HG02798 (cell line): ENCODE data around the gene KIAA2012.
A peak's percentile ranks its signal among the peaks of the same experiment; 100 is the strongest.
"Not testable (repeated sequence)": the region's sequence is repeated elsewhere in the genome, so short reads cannot be mapped to it uniquely, and the experiment has no call there.

Source experiments
- ATAC-seq: cut with Tn5 transposase; IDR thresholded peaks from one replicate; pipeline ENCODE4 v1.9.1; 2021; ENCODE audit warnings: mild to moderate bottlenecking; ENCODE audit not compliant: unreplicated experiment, poor library complexity

The KIAA2012 gene

DNA sequence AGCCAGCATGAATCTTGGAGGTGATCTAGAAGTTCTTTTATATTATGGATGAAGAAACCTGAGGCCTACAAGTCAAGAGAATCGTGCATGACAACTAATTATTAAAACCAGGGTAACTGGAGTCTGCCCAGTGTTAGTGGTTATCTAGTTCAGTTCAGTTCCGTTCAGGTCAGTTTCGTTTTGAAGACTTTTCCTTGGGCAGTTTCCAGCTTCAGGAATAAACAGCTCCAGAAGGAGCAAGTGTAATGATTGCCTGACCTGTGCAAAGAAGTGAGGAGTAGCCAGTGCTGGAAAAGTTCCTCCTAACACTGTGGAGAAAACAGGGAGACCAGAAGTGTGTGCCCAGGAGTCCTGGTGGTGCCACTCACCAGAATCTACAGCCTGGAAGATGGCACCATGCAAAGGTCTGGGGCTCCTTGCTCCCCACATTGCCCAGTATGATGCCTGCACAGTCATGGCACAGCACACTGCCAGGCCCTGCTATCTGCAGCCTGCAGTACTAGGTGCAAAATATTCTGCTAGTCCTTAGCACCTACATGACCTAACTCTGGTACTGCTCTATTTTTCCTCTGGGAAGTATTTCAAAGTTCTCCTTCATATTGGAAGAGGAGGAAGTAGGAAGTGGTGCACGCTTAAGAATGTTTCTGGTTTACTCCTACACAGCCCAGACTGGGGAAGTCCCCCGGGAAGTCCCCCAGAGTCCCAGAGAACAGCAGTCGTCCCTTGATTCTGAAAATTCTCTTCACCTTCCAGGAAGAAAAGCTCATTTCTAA lies 99.6 kb downstream of the KIAA2012 start:
- ATAC-seq = peak; percentile 83

DNA sequence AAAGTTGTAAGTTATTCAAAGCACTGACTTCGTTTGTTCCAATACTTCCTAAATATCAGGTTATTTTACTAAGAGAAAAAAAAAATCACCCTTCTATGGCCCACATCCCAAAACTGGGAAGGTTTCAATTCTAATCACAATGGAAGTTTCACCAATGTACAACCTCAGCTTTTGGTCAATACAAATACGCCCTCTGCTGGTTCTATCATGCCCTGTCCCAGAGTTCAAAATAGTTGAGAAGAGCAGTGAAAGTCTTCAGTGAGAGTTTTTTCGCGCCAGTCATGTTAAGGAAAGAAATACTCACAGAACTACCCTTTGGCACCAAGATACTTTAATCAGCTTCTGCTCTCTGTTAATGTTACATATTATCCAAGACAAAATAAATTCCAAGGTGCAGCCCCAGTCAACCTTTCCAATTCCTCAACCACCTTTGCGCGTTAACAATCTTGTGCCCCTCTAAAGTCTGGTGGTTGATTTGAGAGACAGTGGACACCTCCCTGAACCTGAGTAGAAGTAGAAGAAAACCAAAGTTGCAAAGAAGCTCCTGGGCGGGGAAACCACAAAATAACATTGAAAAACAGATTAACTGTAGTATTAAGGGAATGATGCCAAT lies 105.4 kb downstream of the KIAA2012 start:
- no peak for ATAC-seq

GRCh38 chr2:202184557-202184956 lies 111.5 kb downstream of the KIAA2012 start:
- no peak for ATAC-seq

- no peak for ATAC-seq
These were observed 112.1 kb downstream of the KIAA2012 start for GRCh38 chr2:202185156-202185555.

DNA sequence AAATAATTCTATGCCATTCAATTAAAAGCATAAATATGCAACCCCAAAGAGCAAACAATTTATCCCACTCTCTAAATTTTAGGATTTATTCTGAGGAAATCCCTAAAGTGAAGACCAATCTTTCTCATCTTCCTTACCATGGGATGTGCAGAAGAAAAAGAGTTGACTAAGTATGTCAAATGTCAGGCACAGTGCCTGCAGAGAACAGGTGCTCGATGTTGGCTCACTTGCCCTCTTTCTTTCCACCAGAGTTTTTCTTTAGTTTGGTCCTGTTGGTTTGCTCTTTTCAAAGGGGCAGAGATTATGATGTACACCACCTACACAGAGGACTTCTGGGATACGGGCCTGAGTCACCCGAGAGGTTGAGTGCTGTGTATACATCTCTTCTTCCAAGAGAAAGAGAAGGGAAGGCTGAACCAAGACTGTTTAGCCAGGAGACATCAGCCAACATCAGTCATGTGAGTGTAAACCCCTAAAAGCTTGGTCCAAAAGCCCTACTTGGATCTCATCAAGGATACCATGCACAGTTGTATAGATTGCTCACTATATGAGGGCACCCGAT lies 113.7 kb downstream of the KIAA2012 start:
- no peak for ATAC-seq

DNA sequence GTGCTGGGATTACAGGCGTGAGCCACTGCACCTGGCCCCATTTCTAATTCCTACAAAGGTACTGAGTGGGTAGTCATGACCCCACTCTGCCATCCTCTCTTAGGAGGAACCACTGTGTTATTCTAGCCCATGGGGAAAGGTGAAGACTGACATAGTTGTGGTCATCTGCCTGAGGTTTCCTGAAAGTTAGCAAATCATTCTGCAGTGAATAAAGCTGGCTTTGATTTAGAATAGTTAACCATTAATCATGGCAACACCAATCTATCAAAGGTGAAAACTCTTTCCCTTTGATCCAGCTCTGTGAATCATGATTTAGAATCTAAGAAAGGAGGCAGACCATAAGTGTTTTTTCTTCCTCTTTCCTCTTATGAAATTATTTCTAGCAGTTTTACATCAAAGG lies 114.5 kb downstream of the KIAA2012 start:
- no peak for ATAC-seq

DNA sequence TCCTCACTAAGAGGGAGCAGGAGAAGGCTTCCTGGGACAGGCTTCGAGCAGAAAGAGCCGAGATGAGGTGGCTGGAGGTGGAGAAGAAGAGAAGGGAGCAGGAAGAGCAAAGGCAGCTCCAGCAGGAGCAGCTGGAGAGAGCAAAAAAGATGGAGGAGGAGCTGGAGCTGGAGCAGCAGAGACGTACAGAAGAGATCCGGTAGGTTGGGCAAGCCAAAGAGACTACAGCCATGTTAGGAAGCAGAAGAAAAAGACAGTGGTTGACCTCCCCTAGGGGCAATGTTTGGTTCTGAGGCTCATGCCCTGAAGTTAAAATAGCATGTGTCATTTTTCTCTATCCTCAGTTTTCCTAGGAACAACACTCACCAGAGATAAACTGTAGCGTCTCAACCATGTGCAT lies 120.2 kb downstream of the KIAA2012 start:
- ATAC-seq = no peak

GRCh38 chr2:202193881-202194353 lies 120.9 kb downstream of the KIAA2012 start:
- ATAC-seq = no peak

GRCh38 chr2:202194418-202194817 lies 121.4 kb downstream of the KIAA2012 start:
- no peak for ATAC-seq

DNA sequence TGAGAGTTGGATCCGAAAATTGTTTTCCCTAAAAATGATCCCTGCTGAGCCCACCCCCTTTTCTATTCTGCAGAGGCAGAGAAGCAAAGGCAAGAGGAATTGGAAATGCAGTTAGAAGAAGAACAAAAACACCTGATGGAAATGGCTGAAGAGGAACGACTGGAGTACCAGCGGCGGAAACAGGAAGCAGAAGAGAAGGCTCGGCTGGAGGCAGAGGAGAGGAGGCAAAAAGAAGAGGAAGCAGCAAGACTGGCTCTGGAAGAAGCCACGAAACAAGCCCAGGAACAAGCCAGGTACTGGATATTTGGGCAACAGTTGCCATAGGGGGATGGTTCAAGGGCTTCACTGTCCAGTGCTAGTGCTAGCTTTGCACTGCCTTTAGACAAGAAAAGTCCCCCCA lies 123.7 kb downstream of the KIAA2012 start:
- ATAC-seq = no peak

GRCh38 chr2:202201220-202202160 lies 128.4 kb downstream of the KIAA2012 start:
- no peak for ATAC-seq

DNA sequence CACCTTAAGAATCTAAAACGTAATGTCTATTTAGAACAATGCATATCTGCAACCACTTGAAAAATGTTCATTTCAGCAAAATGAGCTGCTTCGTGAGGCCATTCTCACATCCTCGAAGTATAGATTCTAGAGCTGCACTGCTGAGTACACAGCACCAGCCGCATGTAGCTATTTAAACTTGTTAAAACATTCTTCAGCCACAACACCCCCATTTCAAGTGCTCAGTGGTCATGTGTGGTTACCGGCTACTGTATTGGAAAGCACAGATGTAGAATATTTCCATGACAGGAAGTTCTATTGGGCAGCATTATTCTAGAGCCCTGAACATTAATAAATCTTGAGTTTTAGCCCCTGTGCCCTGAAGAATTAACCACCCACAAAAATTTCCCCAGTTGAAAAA lies 130.3 kb downstream of the KIAA2012 start:
- no peak for ATAC-seq

- no peak for ATAC-seq
These were observed 131.8 kb downstream of the KIAA2012 start for GRCh38 chr2:202204855-202205254.

DNA sequence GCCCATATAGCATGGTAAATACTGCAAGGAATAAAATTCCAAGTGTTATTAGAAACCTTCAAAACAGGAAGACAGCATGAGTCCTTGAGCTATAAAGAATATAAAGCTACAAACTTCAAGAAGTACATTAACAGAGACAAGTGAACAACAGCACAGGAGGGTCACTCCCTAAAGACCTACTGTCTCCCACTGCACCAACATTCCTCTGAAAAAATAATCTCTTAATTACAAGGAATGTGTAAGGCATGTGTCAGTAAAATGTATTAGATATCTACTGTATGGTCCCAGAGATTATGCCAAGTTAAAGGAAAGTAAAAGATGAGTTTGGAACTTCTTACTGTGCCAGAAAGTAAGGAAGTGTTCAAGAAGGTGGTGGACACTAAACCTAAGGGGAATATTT lies 135.5 kb downstream of the KIAA2012 start:
- ATAC-seq = no peak

DNA sequence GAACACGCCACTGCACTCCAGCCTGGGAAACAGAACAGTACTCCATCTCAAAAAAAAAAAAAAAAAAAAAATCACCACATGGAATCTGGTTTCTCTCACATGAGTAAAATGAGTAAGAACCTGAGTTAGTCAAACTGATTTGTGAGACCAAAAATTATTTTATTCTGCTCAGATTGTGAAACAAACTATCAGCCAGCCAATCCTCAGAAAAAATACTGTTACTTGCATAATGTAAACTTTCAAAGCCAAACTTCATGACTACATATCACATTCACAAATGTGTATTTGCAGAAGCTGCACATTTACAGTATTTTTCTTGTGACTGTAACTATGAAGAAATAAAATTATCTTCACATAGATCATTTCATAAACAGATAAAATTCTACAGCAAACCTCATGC lies 142.1 kb downstream of the KIAA2012 start:
- ATAC-seq = no peak

DNA sequence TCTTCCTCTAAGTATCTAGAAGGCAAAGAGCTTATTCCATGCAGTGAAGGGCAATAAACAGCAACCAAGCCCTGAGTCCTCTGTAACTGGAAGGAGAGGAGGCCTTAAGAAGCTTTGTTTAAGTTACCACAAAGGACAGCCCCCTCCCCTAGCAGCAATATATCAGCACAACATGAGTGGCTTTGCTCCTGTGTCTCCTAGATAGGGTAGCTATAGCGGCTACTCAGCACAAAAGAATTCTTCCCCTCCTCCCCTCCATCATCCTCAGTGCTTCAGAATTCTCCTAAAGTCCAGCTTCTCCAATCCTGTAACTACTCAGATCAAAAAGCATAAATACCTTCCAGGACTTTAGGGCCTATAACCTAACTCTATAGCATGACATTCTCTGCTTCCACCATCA lies 148.8 kb downstream of the KIAA2012 start:
- ATAC-seq = no peak

GRCh38 chr2:202237787-202238233 lies 164.8 kb downstream of the KIAA2012 start:
- peak; percentile 39 for ATAC-seq

GRCh38 chr2:202238234-202239197 lies 165.5 kb downstream of the KIAA2012 start, which contains the start of gene SUMO1:
Gene SUMO1 (minus strand): TSS chr2:202238597. CDS start chr2:202238451, 146 bp downstream.
- peak; percentile 97 for ATAC-seq

DNA sequence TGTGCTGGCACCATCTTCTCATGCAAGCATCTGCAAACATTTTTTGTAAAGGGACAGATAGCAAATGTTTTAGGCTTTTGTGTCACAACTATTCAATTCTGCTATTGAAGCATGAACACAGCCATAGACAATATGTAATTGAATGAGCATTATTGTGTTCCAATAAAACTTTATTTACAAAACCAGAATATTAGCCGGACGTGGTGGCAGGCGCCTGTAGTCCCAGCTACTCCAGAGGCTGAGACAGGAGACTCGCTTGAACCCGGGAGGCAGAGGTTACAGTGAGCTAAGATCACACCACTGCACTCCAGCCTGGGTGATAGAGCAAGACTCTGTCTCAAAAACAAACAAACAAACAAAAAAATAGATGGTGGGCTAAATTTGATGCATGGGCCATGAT lies 174.7 kb downstream of the KIAA2012 start:
- ATAC-seq = not testable (repeated sequence)
